Lower leg skin (tissue), 4 donors: ENCODE results near the gene ATP8B4. TPM values are rescaled to one million over a fixed set of nuclear protein-coding genes. Genes with fewer than 3 reads are reported as not detected.
"Not testable (repeated sequence)": the region's sequence is repeated elsewhere in the genome, so short reads cannot be mapped to it uniquely, and the experiment has no call there.

Experiments
- DNase-seq, 2 donors: peaks; one replicate each; pipeline ENCODE4 v3.0.0-alpha.2; 2019; ENCODE audit warnings: low spot score in 2 of 2
- H3K4me3 ChIP-seq: fragments of 200-600 bp; sonication (generic); 2 replicates; pipeline ENCODE4 v1.5.1; 2017; ENCODE audit warnings: mild to moderate bottlenecking, low read depth; ENCODE audit not compliant: poor library complexity, severe bottlenecking
- CTCF ChIP-seq, 3 donors: fragments of 450-650 bp; IDR thresholded peaks; one replicate each; pipeline ENCODE4 v1.5.1; 2016; ENCODE audit warnings: antibody characterized with exemption in 3 of 3, mild to moderate bottlenecking in 3 of 3, moderate library complexity in 2 of 3
- POLR2A ChIP-seq, 2 donors: fragments of 450-650 bp; IDR thresholded peaks; one replicate each; pipeline ENCODE4 v1.6.1; 2016 to 2017; ENCODE audit warnings: antibody characterized with exemption in 2 of 2, mild to moderate bottlenecking in 1 of 2, moderate library complexity in 1 of 2
- WGBS, 2 donors: methylation state at CpG; one replicate each; pipeline ENCODE4 v1.1.5; 2018; 5-methylcytosine and 5-hydroxymethylcytosine counted together
- intact Hi-C: fragments of 100-400 bp; cut with DNase I; formaldehyde crosslinking; loops from one replicate; pipeline ENCODE4 v1.15.0; 2023; ENCODE audit warnings: low total_unique reads
- total RNA-seq, 4 donors: library from RNA; depleted of rRNA; stranded (reverse); fragments of >200 nt; gene quantifications; one replicate each; pipeline ENCODE4 v1.1.0, GENCODE V29; 2016

Gene ATP8B4
- total RNA-seq, 4 donors from 2014 or later: 1.9 to 6.3 (median 2.9) TPM

GRCh38 chr15:50100486-50100885 is 18.5 kb downstream of the ATP8B4 start:
- DNase-seq: no peak
- TF ChIP-seq CTCF (IDR thresholded peaks at IDR 0.05) (no peak), POLR2A (IDR thresholded peaks at IDR 0.05) (no peak)
- no peak overlapping the region for H3K4me3 ChIP-seq
- intact Hi-C loops: no loop called here
- 77 to 79% methylated on average over 1 of the region's 1 CpG for WGBS, 2 donors

- TF ChIP-seq CTCF (IDR thresholded peaks at IDR 0.05): no peak
- TF ChIP-seq POLR2A (IDR thresholded peaks at IDR 0.05): no peak
- DNase-seq: no peak
- no peak overlapping the region for H3K4me3 ChIP-seq
- intact Hi-C loops: no loop called here
Measured at GRCh38 chr15:50098545-50098944, 20.5 kb downstream of the ATP8B4 start.

GRCh38 chr15:50095938-50096821 is 22.9 kb downstream of the ATP8B4 start:
- TF ChIP-seq CTCF (IDR thresholded peaks at IDR 0.05) (no peak), POLR2A (IDR thresholded peaks at IDR 0.05) (no peak)
- WGBS, 2 donors: 67 to 69% methylated on average over 8 of the region's 8 CpGs
- no peak overlapping the region for H3K4me3 ChIP-seq
- intact Hi-C loops: no loop called here
- DNase-seq: no peak

GRCh38 chr15:50089386-50089785 is 29.6 kb downstream of the ATP8B4 start:
- DNase-seq, intact Hi-C loops, H3K4me3 ChIP-seq: not testable (repeated sequence)
- 73 to 78% methylated on average over 3 of the region's 3 CpGs for WGBS, 2 donors

GRCh38 chr15:50084932-50085331 is 34.1 kb downstream of the ATP8B4 start:
- intact Hi-C loops: no loop called here
- no peak for DNase-seq
- WGBS, 2 donors: 92 to 98% methylated on average over 2 of the region's 2 CpGs
- no peak overlapping the region for H3K4me3 ChIP-seq
- no peak for TF ChIP-seq CTCF (IDR thresholded peaks at IDR 0.05)
- no peak for TF ChIP-seq POLR2A (IDR thresholded peaks at IDR 0.05)

- intact Hi-C loops: no loop called here
- 40 to 42% methylated on average over 4 of the region's 4 CpGs for WGBS, 2 donors
- DNase-seq: no peak
- TF ChIP-seq POLR2A (IDR thresholded peaks at IDR 0.05) (no peak), CTCF (IDR thresholded peaks at IDR 0.05) (no peak)
- H3K4me3 ChIP-seq: no peak overlapping the region
Measured at GRCh38 chr15:50083424-50084025, 35.5 kb downstream of the ATP8B4 start.
